Mucosa of rectum (tissue), 2 donors: ENCODE results near the gene L1CAM.

ENCODE experiments used
- H3K27ac ChIP-seq, 2 donors: one replicate each; pipeline ENCODE4 v1.7.0; 2013; ENCODE audit warnings: inconsistent platforms in 2 of 2, low read depth in 2 of 2, low read length in 2 of 2
- H3K27me3 ChIP-seq, 2 donors: one replicate each; pipeline ENCODE4 v1.7.0; 2013; ENCODE audit warnings: low read length in 2 of 2; ENCODE audit not compliant: control insufficient read depth in 2 of 2, insufficient read depth in 2 of 2
- H3K36me3 ChIP-seq, 2 donors: one replicate each; pipeline ENCODE4 v1.7.0; 2013; ENCODE audit warnings: low read length in 2 of 2; ENCODE audit not compliant: control insufficient read depth in 2 of 2, insufficient read depth in 2 of 2
- H3K4me1 ChIP-seq, 2 donors: one replicate each; pipeline ENCODE4 v1.7.0; 2013; ENCODE audit warnings: low read length in 2 of 2, mild to moderate bottlenecking in 1 of 2; ENCODE audit not compliant: control insufficient read depth in 2 of 2, insufficient read depth in 2 of 2
- H3K4me3 ChIP-seq, 2 donors: one replicate each; pipeline ENCODE4 v1.7.0; 2013; ENCODE audit warnings: low read length in 2 of 2
- H3K9ac ChIP-seq, 2 donors: one replicate each; pipeline ENCODE4 v1.7.0; 2013; ENCODE audit warnings: low read length in 2 of 2, low read depth in 1 of 2, mild to moderate bottlenecking in 1 of 2
- H3K9me3 ChIP-seq, 2 donors: one replicate each; pipeline ENCODE4 v1.7.0; 2013; ENCODE audit warnings: low read length in 2 of 2; ENCODE audit not compliant: control insufficient read depth in 2 of 2
- donor health status: healthy.
- donor health status: Normal muscosa, but diverticular disease.

Gene L1CAM

GRCh38 chrX:153870288-153870690, 15.7 kb downstream of the L1CAM start:
- peaks cover 7 to 11% of the 10 kb centered on the region in 2 donors for H3K27me3 ChIP-seq
- no peaks in the 10 kb centered on the region for H3K9me3 ChIP-seq
- no peaks in the 10 kb centered on the region for H3K4me1 ChIP-seq
- no peaks in the 10 kb centered on the region for H3K36me3 ChIP-seq
- no peak overlapping the region for H3K4me3 ChIP-seq
- no peak overlapping the region for H3K27ac ChIP-seq
- H3K9ac ChIP-seq: no peak overlapping the region

DNA sequence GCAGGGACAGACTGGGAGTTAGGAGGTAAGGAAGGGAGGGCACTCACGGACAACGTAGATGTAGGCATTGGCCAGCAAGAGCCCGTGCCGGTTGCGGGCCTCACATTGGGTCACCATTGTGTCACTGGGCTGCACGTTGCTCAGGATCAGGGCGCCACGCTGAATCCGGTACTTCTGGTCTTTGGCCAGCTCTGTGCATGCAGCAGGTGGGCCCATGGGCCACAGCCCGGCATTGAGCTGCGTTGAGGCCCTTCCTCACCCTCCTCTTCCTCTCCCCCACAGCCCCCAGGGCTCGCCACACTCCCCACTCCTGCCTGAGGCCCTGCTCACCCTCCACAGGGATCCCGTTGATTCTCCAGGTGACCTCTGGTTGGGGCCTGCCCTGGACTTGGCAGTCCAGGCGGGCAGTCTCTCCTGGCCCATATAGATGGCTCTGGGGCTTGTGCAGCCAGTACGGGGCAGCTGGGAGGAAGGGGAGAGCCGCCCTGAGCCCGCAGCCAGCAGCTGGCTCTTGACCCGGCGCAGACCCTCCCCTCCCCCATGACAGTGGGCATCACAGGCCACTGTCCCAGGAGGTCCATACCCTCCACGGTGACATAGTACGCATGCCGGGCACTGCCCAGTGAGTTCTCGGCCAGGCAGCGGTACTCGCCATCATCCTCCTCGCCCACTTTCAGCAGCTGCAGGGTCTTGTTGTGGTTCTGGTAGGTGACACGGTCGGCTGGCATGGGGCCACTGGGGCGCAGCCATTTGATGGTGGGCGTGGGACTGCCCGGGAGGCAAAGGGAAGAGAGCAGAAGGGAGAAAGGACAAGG, 16.3 kb downstream of the L1CAM start:
- no peaks in the 10 kb centered on the region for H3K9me3 ChIP-seq
- no peaks in the 10 kb centered on the region for H3K36me3 ChIP-seq
- H3K9ac ChIP-seq: no peak overlapping the region
- H3K27ac ChIP-seq: no peak overlapping the region
- H3K27me3 ChIP-seq: peaks cover 7 to 11% of the 10 kb centered on the region in 2 donors
- H3K4me1 ChIP-seq: no peaks in the 10 kb centered on the region
- no peak overlapping the region for H3K4me3 ChIP-seq

DNA sequence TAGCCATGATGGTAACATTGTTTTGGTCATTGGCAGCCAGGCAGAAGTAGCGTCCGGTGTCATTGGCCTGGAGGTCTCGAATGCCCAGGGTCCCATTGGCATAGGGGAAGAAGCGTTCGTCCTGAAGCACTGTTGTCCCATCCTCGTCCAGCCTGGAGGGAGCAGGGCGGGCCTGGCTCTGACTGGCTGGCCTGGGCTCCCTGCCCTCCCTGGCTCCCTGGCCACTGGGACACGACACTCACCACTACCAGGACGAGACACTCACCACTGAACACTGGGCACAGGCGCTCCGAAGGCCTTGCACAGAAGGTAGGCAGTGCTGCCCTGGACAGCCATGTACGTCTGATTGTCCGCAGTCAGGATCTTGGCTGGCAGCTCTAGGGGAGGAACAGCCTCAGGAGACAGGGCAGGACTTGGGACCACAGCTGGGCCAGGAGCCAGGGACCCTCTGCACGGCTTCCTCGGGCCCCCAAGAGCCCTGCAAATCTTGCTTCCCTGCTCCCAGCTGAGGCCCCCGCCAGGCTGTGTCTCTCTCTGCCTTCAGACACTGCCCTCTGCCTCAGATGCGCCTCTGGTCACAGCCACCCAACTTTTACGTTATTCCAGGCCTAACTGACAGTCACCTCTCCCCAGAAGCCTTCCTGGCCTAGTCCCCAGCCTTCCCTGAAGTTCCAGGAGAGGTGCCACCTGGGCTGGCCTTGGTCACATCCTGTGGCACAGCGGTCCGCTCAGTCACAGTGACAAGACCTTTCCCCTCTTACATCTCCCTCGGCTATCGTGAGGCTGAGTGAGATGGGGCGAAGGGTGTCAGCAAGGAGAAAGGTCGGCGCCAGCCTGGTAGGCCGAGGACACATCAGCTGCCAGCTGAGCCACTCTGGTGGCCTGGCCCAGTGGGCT, 17.1 kb downstream of the L1CAM start:
- H3K36me3 ChIP-seq: no peaks in the 10 kb centered on the region
- no peak overlapping the region for H3K9ac ChIP-seq
- no peak overlapping the region for H3K27ac ChIP-seq
- no peaks in the 10 kb centered on the region for H3K4me1 ChIP-seq
- H3K9me3 ChIP-seq: no peaks in the 10 kb centered on the region
- H3K27me3 ChIP-seq: peaks cover 5 to 14% of the 10 kb centered on the region in 2 donors
- no peak overlapping the region for H3K4me3 ChIP-seq

DNA sequence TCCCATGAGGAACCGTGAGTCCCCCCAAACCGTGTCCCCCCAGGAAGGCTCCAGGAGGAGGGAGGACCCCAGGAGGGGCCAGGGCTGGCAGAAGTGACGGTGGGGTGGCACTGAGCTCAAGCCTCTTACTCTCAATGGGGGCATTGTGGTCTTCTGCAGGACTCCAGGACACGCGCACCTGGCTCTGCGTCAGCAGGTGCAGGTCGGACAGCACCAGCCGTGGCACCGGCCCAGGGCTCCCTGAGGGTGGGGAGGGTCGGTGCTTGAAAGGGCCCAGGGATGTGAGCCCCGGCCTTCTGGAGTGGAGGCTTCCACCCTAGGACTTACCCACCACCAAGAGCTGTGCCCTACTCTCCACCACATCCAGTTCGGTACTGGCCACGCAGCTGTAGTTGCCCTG, 18.3 kb downstream of the L1CAM start:
- Histone ChIP-seq H3K4me3 (no peak overlapping the region), H3K27me3 (peaks cover 7 to 11% of the 10 kb centered on the region in 2 donors), H3K36me3 (no peaks in the 10 kb centered on the region), H3K9me3 (no peaks in the 10 kb centered on the region), H3K9ac (no peak overlapping the region), H3K4me1 (no peaks in the 10 kb centered on the region), H3K27ac (no peak overlapping the region)

- Histone ChIP-seq H3K27me3 (peaks cover 7 to 11% of the 10 kb centered on the region in 2 donors), H3K4me3 (no peak overlapping the region), H3K9me3 (no peaks in the 10 kb centered on the region), H3K27ac (no peak overlapping the region), H3K4me1 (no peaks in the 10 kb centered on the region), H3K9ac (no peak overlapping the region), H3K36me3 (no peaks in the 10 kb centered on the region)
Observed at GRCh38 chrX:153867139-153867538, 18.8 kb downstream of the L1CAM start.

- peaks cover 6 to 11% of the 10 kb centered on the region in 2 donors for H3K27me3 ChIP-seq
- H3K9me3 ChIP-seq: no peaks in the 10 kb centered on the region
- H3K4me3 ChIP-seq: no peak overlapping the region
- H3K36me3 ChIP-seq: no peaks in the 10 kb centered on the region
- no peak overlapping the region for H3K9ac ChIP-seq
- H3K27ac ChIP-seq: no peak overlapping the region
- H3K4me1 ChIP-seq: no peaks in the 10 kb centered on the region
Observed at GRCh38 chrX:153866302-153867019, 19.5 kb downstream of the L1CAM start.

- Histone ChIP-seq H3K9me3 (no peaks in the 10 kb centered on the region), H3K4me3 (no peak overlapping the region), H3K4me1 (no peaks in the 10 kb centered on the region), H3K36me3 (no peaks in the 10 kb centered on the region), H3K27ac (no peak overlapping the region), H3K9ac (no peak overlapping the region), H3K27me3 (peaks cover 5 to 11% of the 10 kb centered on the region in 2 donors)
Observed at GRCh38 chrX:153865685-153866084, 20.3 kb downstream of the L1CAM start.

- H3K4me3 ChIP-seq: no peak overlapping the region
- H3K4me1 ChIP-seq: no peaks in the 10 kb centered on the region
- peaks cover 5 to 11% of the 10 kb centered on the region in 2 donors for H3K27me3 ChIP-seq
- no peak overlapping the region for H3K27ac ChIP-seq
- H3K36me3 ChIP-seq: no peaks in the 10 kb centered on the region
- H3K9me3 ChIP-seq: no peaks in the 10 kb centered on the region
- H3K9ac ChIP-seq: no peak overlapping the region
Observed at GRCh38 chrX:153865321-153865580, 20.7 kb downstream of the L1CAM start.

DNA sequence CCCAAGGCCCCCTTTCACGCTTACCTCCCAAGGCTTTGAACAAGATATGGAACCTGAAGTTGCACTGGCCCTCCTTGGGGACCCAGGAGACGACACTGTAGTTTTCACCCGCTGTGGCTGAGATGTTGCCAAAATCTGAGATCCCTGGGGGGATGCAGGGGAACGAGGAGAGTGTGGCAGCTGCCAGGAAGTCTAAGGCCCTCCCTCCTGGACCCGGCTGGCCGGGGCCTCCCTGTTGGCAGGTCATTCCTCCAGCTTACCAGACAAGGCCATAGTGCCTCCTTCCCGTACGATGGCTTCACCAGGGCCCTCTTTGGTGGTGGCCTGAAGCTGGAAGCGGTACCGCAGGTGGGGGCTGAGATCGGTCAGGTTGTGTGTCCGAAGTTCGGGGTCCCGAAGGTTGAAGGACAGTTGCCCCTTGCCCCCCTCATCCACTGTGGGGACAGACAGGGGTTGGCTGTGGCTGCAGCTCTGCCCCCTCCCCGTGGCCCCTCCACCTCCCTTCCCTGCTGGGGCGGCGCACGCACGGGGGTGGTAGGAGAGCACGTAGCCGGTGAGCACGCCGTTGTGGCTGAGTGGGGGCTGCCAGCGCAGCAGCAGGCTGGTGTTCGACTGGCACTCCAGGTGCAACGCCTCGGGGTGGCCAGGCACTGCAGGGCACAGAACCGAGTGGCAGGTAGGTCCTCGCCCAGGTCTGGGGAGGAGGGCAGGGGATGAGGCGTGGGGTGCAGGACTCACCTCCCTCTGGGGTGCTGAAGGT, 21.2 kb downstream of the L1CAM start:
- H3K4me3 ChIP-seq: no peak overlapping the region
- no peak overlapping the region for H3K27ac ChIP-seq
- no peaks in the 10 kb centered on the region for H3K36me3 ChIP-seq
- no peaks in the 10 kb centered on the region for H3K4me1 ChIP-seq
- H3K27me3 ChIP-seq: peaks cover 5 to 11% of the 10 kb centered on the region in 2 donors
- H3K9me3 ChIP-seq: no peaks in the 10 kb centered on the region
- no peak overlapping the region for H3K9ac ChIP-seq
